OCI-LY3 (cell line): ENCODE measurements around the gene CBFA2T2.

Experiments used
- CTCF ChIP-seq: fragments of 200-600, 300-600 bp; sonication (generic); IDR thresholded peaks from 2 replicates; pipeline ENCODE4 v1.5.1; 2014; ENCODE audit warnings: antibody characterized with exemption, low read length, low read depth
- EZH2phosphoT487 ChIP-seq: fragments of 200-600 bp; shearing (Covaris generic); IDR thresholded peaks from 2 replicates; pipeline ENCODE4 v1.6.1; 2018; ENCODE audit warnings: antibody characterized with exemption, mixed run types, low read depth

GRCh38 chr20:33611106-33611505, 121.2 kb downstream of the CBFA2T2 start:
- TF ChIP-seq CTCF (no peak), EZH2phosphoT487 (no peak)
